Peyer's patch (tissue), 4 donors: ENCODE data around the gene G6PC3.

Source experiments
- POLR2A ChIP-seq, 2 donors: fragments of 450-650 bp; IDR thresholded peaks; one replicate each; pipeline ENCODE4 v1.5.1; 2017; ENCODE audit warnings: antibody characterized with exemption in 2 of 2, mild to moderate bottlenecking in 2 of 2, moderate library complexity in 2 of 2
- TF ChIP-seq, protein P1 (sequence below), 6 experiments: fragments of 450-650 bp in 4 of 6; fragments of 200-600 bp in 2 of 6; sonication (generic) in 1 of 6; IDR thresholded peaks; one replicate each; pipeline ENCODE4 v1.5.1; 2017 to 2019; ENCODE audit warnings: antibody characterized with exemption in 6 of 6, mild to moderate bottlenecking in 3 of 6, moderate library complexity in 1 of 6

- TF ChIP-seq, protein P1, sequence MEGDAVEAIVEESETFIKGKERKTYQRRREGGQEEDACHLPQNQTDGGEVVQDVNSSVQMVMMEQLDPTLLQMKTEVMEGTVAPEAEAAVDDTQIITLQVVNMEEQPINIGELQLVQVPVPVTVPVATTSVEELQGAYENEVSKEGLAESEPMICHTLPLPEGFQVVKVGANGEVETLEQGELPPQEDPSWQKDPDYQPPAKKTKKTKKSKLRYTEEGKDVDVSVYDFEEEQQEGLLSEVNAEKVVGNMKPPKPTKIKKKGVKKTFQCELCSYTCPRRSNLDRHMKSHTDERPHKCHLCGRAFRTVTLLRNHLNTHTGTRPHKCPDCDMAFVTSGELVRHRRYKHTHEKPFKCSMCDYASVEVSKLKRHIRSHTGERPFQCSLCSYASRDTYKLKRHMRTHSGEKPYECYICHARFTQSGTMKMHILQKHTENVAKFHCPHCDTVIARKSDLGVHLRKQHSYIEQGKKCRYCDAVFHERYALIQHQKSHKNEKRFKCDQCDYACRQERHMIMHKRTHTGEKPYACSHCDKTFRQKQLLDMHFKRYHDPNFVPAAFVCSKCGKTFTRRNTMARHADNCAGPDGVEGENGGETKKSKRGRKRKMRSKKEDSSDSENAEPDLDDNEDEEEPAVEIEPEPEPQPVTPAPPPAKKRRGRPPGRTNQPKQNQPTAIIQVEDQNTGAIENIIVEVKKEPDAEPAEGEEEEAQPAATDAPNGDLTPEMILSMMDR (IDR thresholded peaks at IDR 0.05) = peak in 4 of 6 experiments; percentile 26 to 35 (median 30)
- peak; percentile 59 to 79 for TF ChIP-seq POLR2A (IDR thresholded peaks at IDR 0.05)
Measured at GRCh38 chr17:44070455-44071197, at the start of gene G6PC3.
